Measurements from ENCODE around the gene UACA. TPM values are rescaled to one million over a fixed set of nuclear protein-coding genes. Genes with fewer than 3 reads are reported as not detected.

The UACA gene
- total RNA-seq, 1 donor from 2014 or later = 264 TPM

DNA sequence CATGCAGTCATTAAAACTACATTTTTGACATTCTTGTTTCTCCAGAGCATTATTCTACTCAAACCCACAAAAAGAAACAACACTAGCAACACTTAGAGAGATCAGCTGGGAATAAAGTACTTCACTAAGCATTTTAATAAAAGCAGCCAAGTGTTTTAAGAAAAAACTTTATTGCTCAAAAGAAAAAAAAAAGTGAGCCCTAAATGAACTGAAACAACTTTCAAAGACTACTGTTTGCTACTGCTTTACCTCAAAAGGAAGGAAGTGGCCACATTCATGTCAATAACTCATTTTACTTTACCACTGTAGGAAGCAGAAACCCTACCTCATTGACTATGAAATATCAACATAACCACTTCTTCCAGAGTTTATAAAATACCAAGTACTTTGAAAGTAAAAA is 91.3 kb downstream of the UACA start:
- H3K4me3 Mint-ChIP-seq (ENCODE audit: unreplicated experiment) = no peak overlapping the region
- peaks cover 49% of the 10 kb centered on the region for H3K36me3 Mint-ChIP-seq (ENCODE audit: unreplicated experiment)
- TF ChIP-seq, protein P1, sequence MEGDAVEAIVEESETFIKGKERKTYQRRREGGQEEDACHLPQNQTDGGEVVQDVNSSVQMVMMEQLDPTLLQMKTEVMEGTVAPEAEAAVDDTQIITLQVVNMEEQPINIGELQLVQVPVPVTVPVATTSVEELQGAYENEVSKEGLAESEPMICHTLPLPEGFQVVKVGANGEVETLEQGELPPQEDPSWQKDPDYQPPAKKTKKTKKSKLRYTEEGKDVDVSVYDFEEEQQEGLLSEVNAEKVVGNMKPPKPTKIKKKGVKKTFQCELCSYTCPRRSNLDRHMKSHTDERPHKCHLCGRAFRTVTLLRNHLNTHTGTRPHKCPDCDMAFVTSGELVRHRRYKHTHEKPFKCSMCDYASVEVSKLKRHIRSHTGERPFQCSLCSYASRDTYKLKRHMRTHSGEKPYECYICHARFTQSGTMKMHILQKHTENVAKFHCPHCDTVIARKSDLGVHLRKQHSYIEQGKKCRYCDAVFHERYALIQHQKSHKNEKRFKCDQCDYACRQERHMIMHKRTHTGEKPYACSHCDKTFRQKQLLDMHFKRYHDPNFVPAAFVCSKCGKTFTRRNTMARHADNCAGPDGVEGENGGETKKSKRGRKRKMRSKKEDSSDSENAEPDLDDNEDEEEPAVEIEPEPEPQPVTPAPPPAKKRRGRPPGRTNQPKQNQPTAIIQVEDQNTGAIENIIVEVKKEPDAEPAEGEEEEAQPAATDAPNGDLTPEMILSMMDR (IDR thresholded peaks at IDR 0.05) = no peak
- H3K4me1 Mint-ChIP-seq (ENCODE audit: unreplicated experiment) = peaks cover 10% of the 10 kb centered on the region
- DNase-seq (ENCODE audit: extremely low spot score, unreplicated experiment) = no peak
- no peaks in the 10 kb centered on the region for H3K27me3 Mint-ChIP-seq (ENCODE audit: unreplicated experiment)
- H3K27ac Mint-ChIP-seq (ENCODE audit: unreplicated experiment) = peak overlapping the region; percentile 36
- H3K9me3 Mint-ChIP-seq (ENCODE audit: unreplicated experiment) = no peaks in the 10 kb centered on the region

DNA sequence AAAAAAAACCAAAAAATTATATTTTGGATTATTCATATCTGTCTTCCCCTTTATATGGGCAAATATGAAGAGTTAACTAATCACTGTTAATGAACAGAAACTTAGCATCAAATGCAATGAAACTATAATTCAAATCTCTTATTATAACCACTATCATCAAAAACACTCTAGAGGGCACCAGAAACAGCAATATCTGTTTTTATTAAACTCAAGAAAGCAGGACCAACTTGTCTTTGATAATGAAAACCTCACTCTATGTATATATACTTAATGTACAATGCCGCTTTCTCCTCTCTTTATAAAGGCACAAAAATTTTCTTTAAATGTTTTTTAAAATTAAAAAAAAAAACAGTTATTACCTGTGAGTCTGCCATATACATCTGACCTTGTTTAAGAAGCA is 92.7 kb downstream of the UACA start:
- TF ChIP-seq, protein P1 (IDR thresholded peaks at IDR 0.05) = peak; percentile 47
- no peaks in the 10 kb centered on the region for H3K9me3 Mint-ChIP-seq (ENCODE audit: unreplicated experiment)
- peaks cover 10% of the 10 kb centered on the region for H3K4me1 Mint-ChIP-seq (ENCODE audit: unreplicated experiment)
- no peak overlapping the region for H3K4me3 Mint-ChIP-seq (ENCODE audit: unreplicated experiment)
- peaks cover 40% of the 10 kb centered on the region for H3K36me3 Mint-ChIP-seq (ENCODE audit: unreplicated experiment)
- H3K27ac Mint-ChIP-seq (ENCODE audit: unreplicated experiment) = peak overlapping the region; percentile 8
- DNase-seq (ENCODE audit: extremely low spot score, unreplicated experiment) = no peak
- no peaks in the 10 kb centered on the region for H3K27me3 Mint-ChIP-seq (ENCODE audit: unreplicated experiment)

DNA sequence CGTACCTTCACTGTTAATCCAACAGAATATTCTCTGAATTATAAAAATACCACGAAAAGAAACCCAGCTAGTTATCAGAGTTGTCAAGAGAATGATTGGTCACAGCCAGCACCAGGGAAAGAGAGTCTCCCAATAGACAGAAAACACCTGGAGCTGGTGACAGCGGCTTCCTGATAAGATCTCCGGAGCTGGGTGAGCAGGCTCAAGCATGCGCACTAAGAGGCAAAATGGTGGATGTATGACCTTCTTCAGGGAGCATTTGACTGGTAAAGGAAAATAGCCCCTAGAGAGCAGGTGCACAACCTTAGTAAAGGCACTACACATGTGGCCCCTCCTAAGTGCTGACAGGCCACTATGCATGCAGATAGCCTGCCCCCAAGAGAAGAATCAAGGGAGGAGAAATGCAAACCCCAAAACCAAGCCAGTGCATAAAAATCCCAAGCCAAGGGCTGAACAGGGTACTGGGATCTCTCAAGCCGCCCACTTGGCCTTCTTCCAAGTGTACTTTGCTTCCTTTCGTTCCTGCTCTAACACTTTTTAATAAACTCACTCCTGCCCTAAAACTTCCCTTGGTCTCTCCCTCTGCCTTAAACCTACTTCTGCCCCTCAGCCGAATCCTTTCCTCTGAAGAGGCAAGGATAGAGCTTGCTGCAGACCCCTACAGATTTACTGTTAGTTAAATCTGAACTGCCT is 93.2 kb downstream of the UACA start:
- Mint-ChIP-seq H3K9me3 (ENCODE audit: unreplicated experiment) (no peaks in the 10 kb centered on the region), H3K27ac (ENCODE audit: unreplicated experiment) (peak overlapping the region; percentile 8), H3K27me3 (ENCODE audit: unreplicated experiment) (no peaks in the 10 kb centered on the region), H3K4me1 (ENCODE audit: unreplicated experiment) (peaks cover 10% of the 10 kb centered on the region), H3K4me3 (ENCODE audit: unreplicated experiment) (no peak overlapping the region), H3K36me3 (ENCODE audit: unreplicated experiment) (peaks cover 36% of the 10 kb centered on the region)
- TF ChIP-seq, protein P1 (IDR thresholded peaks at IDR 0.05) = no peak
- DNase-seq (ENCODE audit: extremely low spot score, unreplicated experiment) = no peak

DNA sequence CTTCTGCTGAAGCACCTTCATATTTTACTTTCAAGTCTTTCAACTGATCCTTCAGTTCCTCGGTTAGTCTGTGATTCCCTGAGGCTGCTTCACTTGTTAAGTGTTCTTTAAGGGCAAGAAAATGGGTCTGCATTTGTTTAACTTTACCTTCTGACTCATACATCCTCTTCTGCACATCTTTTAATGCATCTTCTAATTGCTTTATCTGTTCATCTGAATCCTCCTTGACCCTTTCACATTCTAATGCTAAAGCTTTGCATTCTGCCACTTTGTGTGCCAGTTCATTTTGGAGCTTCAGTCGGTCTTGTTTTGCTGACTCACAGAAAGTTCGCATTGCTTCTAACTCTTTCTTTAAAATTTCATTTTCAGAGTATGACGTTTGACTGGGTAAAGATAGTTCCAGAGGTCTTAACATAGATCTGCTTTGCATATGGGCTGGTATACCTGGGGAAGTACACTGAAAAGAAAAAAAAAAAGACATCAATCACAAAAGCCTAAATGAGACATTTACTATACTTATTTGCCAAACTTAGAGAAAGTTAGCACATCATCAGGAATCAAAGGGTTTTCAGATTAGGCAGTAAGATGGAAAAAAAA is 94.3 kb downstream of the UACA start:
- no peaks in the 10 kb centered on the region for H3K9me3 Mint-ChIP-seq (ENCODE audit: unreplicated experiment)
- peaks cover 39% of the 10 kb centered on the region for H3K36me3 Mint-ChIP-seq (ENCODE audit: unreplicated experiment)
- H3K27ac Mint-ChIP-seq (ENCODE audit: unreplicated experiment) = no peak overlapping the region
- DNase-seq (ENCODE audit: extremely low spot score, unreplicated experiment) = no peak
- TF ChIP-seq, protein P1 (IDR thresholded peaks at IDR 0.05) = no peak
- H3K27me3 Mint-ChIP-seq (ENCODE audit: unreplicated experiment) = no peaks in the 10 kb centered on the region
- no peak overlapping the region for H3K4me3 Mint-ChIP-seq (ENCODE audit: unreplicated experiment)
- H3K4me1 Mint-ChIP-seq (ENCODE audit: unreplicated experiment) = peaks cover 10% of the 10 kb centered on the region

DNA sequence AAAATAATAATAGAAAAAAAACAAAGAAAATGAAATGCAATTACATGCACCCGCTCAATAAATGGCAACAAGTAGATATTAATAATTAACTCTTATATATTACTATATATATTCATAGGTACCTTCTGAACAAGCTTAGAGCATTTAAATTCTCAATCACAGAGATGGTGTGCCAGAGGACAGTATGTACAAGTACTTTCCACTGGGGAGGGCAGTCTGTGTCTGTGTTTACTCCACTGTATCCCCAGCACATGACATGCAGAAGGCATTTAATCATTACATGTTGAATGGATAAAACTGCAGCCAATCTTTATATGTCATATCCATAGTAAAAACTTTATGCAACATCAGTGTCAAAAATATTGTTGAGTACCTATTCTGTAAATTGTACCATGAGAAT is 97.8 kb downstream of the UACA start:
- H3K4me1 Mint-ChIP-seq (ENCODE audit: unreplicated experiment) = peaks cover 8% of the 10 kb centered on the region
- no peak overlapping the region for H3K4me3 Mint-ChIP-seq (ENCODE audit: unreplicated experiment)
- no peaks in the 10 kb centered on the region for H3K27me3 Mint-ChIP-seq (ENCODE audit: unreplicated experiment)
- DNase-seq (ENCODE audit: extremely low spot score, unreplicated experiment) = no peak
- no peak overlapping the region for H3K27ac Mint-ChIP-seq (ENCODE audit: unreplicated experiment)
- TF ChIP-seq, protein P1 (IDR thresholded peaks at IDR 0.05) = no peak
- peaks cover 36% of the 10 kb centered on the region for H3K36me3 Mint-ChIP-seq (ENCODE audit: unreplicated experiment)
- no peaks in the 10 kb centered on the region for H3K9me3 Mint-ChIP-seq (ENCODE audit: unreplicated experiment)

All from osteocyte (in vitro differentiated cells).